HEK293 (cell line): ENCODE data around the gene ZNF365.

Experiments used
- CTCF ChIA-PET: fragments of 350-600 bp; formaldehyde crosslinking; extraction: SDS; loops from one replicate; lab custom pipeline; 2021; ENCODE audit warnings: antibody characterized with exemption; lab: Yijun Ruan, JAX
- POLR2A ChIA-PET: fragments of 300-600 bp; formaldehyde crosslinking; extraction: SDS; loops from one replicate; lab custom pipeline; 2020; ENCODE audit warnings: antibody characterized with exemption, inconsistent platforms; lab: Yijun Ruan, JAX
- H3K27ac ChIP-seq: fragments of 200-500 bp; sonication (Bioruptor generic); 2 replicates; pipeline ENCODE4 v1.5.1; 2014; ENCODE audit warnings: low read depth, low read length, control low read depth, inconsistent platforms; ENCODE audit errors: extremely low read depth
- H3K36me3 ChIP-seq, 2 experiments: fragments of 200-500 bp in 1 of 2; sonication (Bioruptor generic) in 1 of 2; 1 replicate in 1 of 2; 2 replicates in 1 of 2; pipeline ENCODE4 v1.5.1; 2014 to 2017; ENCODE audit warnings: inconsistent platforms in 2 of 2, low read length in 2 of 2; ENCODE audit not compliant: control insufficient read depth in 2 of 2, insufficient read depth in 1 of 2
- H3K4me1 ChIP-seq: fragments of 200-500 bp; sonication (Bioruptor generic); 2 replicates; pipeline ENCODE4 v1.5.1; 2014; ENCODE audit warnings: mild to moderate bottlenecking, low read length, inconsistent platforms; ENCODE audit not compliant: control insufficient read depth, insufficient read depth
- H3K4me3 ChIP-seq: 2 replicates; pipeline ENCODE4 v1.5.1; 2011; ENCODE audit warnings: low read depth, mild to moderate bottlenecking, control low read depth, low read length, moderate library complexity
- H3K9me3 ChIP-seq: fragments of 200-500 bp; sonication (Bioruptor generic); 2 replicates; pipeline ENCODE4 v1.5.1; 2014; ENCODE audit warnings: low read depth, low read length, inconsistent platforms; ENCODE audit not compliant: control insufficient read depth, insufficient read depth
- AEBP2 ChIP-seq: fragments of 450-650 bp; formaldehyde crosslinking; IDR thresholded peaks from 2 replicates; pipeline ENCODE4 v1.5.1; 2016; ENCODE audit warnings: missing biosample characterization, missing genetic modification characterization, borderline replicate concordance
- GLI2 ChIP-seq: fragments of 450-650 bp; formaldehyde crosslinking; IDR thresholded peaks from 2 replicates; pipeline ENCODE4; 2017; ENCODE audit warnings: missing biosample characterization, missing genetic modification characterization, low read depth, borderline replicate concordance
- RBAK ChIP-seq: fragments of 450-650 bp; formaldehyde crosslinking; IDR thresholded peaks from 2 replicates; pipeline ENCODE4 v1.5.1; 2016; ENCODE audit warnings: missing biosample characterization, missing genetic modification characterization
- ZFP41 ChIP-seq: fragments of 450-650 bp; formaldehyde crosslinking; IDR thresholded peaks from 2 replicates; pipeline ENCODE4 v1.5.1; 2016; ENCODE audit warnings: missing biosample characterization, missing genetic modification characterization, borderline replicate concordance
- ZNF114 ChIP-seq: fragments of 450-650 bp; formaldehyde crosslinking; IDR thresholded peaks from 2 replicates; pipeline ENCODE4 v1.5.0; 2017; ENCODE audit warnings: missing biosample characterization, missing genetic modification characterization
- ZNF133 ChIP-seq: fragments of 450-650 bp; formaldehyde crosslinking; IDR thresholded peaks from 2 replicates; pipeline ENCODE4 v1.5.1; 2016; ENCODE audit warnings: missing biosample characterization, missing genetic modification characterization
- ZNF138 ChIP-seq: fragments of 450-650 bp; formaldehyde crosslinking; IDR thresholded peaks from 2 replicates; pipeline ENCODE4 v1.5.1; 2016; ENCODE audit warnings: missing biosample characterization, missing genetic modification characterization, borderline replicate concordance
- ZNF155 ChIP-seq: fragments of 450-650 bp; formaldehyde crosslinking; IDR thresholded peaks from 2 replicates; pipeline ENCODE4 v1.5.1; 2016; ENCODE audit warnings: missing biosample characterization, missing genetic modification characterization
- ZNF157 ChIP-seq: fragments of 450-650 bp; formaldehyde crosslinking; IDR thresholded peaks from 2 replicates; pipeline ENCODE4 v1.5.1; 2016; ENCODE audit warnings: missing biosample characterization, missing genetic modification characterization
- ZNF221 ChIP-seq: fragments of 450-650 bp; formaldehyde crosslinking; IDR thresholded peaks from 2 replicates; pipeline ENCODE4 v1.5.1; 2017; ENCODE audit warnings: missing biosample characterization, missing genetic modification characterization, borderline replicate concordance
- ZNF335 ChIP-seq: fragments of 450-650 bp; formaldehyde crosslinking; conservative IDR thresholded peaks from 2 replicates; pipeline ENCODE4 v1.5.1; 2016; ENCODE audit warnings: missing biosample characterization, missing genetic modification characterization
- ZNF473 ChIP-seq: fragments of 450-650 bp; formaldehyde crosslinking; IDR thresholded peaks from 2 replicates; pipeline ENCODE4 v1.5.1; 2017; ENCODE audit warnings: missing biosample characterization, missing genetic modification characterization
- ZNF677 ChIP-seq: fragments of 450-650 bp; IDR thresholded peaks from 2 replicates; pipeline ENCODE4 v1.5.0; 2018; ENCODE audit warnings: missing biosample characterization, mild to moderate bottlenecking, missing genetic modification characterization, moderate library complexity
- TF ChIP-seq, protein P1 (sequence below): fragments of 450-650 bp; formaldehyde crosslinking; IDR thresholded peaks from 2 replicates; pipeline ENCODE4 v1.5.1; 2016; ENCODE audit warnings: missing biosample characterization, missing genetic modification characterization
- TF ChIP-seq, protein P2 (sequence below): fragments of 450-650 bp; IDR thresholded peaks from 2 replicates; pipeline ENCODE4 v1.5.1; 2018; ENCODE audit warnings: missing biosample characterization, missing genetic modification characterization
- TF ChIP-seq, protein P3 (sequence below): fragments of 450-650 bp; formaldehyde crosslinking; IDR thresholded peaks from 2 replicates; pipeline ENCODE4 v1.5.1; 2017; ENCODE audit warnings: missing biosample characterization, missing genetic modification characterization
- TF ChIP-seq, protein P4 (sequence below): fragments of 450-650 bp; formaldehyde crosslinking; conservative IDR thresholded peaks from 2 replicates; pipeline ENCODE4 v1.5.1; 2016; ENCODE audit warnings: low read depth, missing biosample characterization, missing genetic modification characterization
- TF ChIP-seq, protein P5 (sequence below): fragments of 450-650 bp; formaldehyde crosslinking; IDR thresholded peaks from 2 replicates; pipeline ENCODE4 v1.5.1; 2016; ENCODE audit warnings: missing biosample characterization, missing genetic modification characterization
- TF ChIP-seq, protein P6 (sequence below): fragments of 450-650 bp; formaldehyde crosslinking; IDR thresholded peaks from 2 replicates; pipeline ENCODE4 v1.5.1; 2016; ENCODE audit warnings: missing biosample characterization, missing genetic modification characterization

Gene ZNF365

DNA sequence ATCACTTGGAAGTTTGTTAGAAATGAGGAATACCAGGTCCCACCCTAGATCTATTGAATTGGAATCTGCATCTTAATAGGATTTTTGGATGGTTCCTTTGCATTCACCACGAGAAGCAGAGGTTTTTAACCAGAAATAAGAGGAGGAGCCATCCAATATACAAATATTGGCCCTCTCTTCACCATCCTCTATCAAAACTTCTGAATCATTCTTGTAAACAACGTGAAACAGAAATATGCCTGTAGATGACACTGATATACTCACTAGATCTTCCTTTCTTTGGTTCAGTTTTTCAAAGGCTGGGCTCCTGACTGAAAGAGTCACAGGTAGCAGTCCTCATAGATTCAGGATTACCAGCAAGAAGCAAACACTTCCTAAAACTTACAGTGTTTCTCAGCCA is 39.5 kb downstream of the ZNF365 start:
- no peak overlapping the region for H3K27ac ChIP-seq
- POLR2A ChIA-PET: no interaction called here
- TF ChIP-seq, protein P1, sequence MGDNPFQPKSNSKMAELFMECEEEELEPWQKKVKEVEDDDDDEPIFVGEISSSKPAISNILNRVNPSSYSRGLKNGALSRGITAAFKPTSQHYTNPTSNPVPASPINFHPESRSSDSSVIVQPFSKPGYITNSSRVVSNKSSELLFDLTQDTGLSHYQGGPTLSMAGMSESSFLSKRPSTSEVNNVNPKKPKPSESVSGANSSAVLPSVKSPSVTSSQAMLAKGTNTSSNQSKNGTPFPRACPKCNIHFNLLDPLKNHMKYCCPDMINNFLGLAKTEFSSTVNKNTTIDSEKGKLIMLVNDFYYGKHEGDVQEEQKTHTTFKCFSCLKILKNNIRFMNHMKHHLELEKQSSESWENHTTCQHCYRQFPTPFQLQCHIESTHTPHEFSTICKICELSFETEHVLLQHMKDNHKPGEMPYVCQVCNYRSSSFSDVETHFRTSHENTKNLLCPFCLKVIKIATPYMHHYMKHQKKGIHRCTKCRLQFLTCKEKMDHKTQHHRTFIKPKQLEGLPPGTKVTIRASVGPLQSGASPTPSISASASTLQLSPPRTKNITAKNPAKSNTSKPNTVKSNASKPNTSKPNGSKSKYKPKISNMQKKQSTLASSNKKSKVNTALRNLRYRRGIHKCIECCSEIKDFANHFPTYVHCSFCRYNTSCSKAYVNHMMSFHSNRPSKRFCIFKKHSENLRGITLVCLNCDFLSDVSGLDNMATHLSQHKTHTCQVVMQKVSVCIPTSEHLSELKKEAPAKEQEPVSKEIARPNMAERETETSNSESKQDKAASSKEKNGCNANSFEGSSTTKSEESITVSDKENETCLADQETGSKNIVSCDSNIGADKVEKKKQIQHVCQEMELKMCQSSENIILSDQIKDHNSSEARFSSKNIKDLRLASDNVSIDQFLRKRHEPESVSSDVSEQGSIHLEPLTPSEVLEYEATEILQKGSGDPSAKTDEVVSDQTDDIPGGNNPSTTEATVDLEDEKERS (tag by site-specific recombination): no peak
- TF ChIP-seq ZNF114 (tag by site-specific recombination) (no peak), GLI2 (tag by site-specific recombination) (no peak), ZNF221 (tag by site-specific recombination) (no peak), ZFP41 (tag by site-specific recombination) (no peak), ZNF133 (tag by site-specific recombination) (no peak), ZNF157 (no peak), ZNF138 (tag by site-specific recombination) (no peak)
- TF ChIP-seq, all 188 proteins: peak for 0
- no peaks in the 10 kb centered on the region for H3K4me1 ChIP-seq
- no peaks in the 10 kb centered on the region for H3K9me3 ChIP-seq
- no peak overlapping the region for H3K4me3 ChIP-seq
- CTCF ChIA-PET: interaction anchor here (0.7 to 1.9 kb wide), 7 partner anchors 10 to 165 kb away, joined by 3 to 12 read pairs (median 3); no protein-coding TSS in a partner anchor
- no peaks in the 10 kb centered on the region for H3K36me3 ChIP-seq

- Histone ChIP-seq H3K4me3 (no peak overlapping the region), H3K27ac (no peak overlapping the region), H3K9me3 (no peaks in the 10 kb centered on the region), H3K4me1 (no peaks in the 10 kb centered on the region), H3K36me3 (no peaks in the 10 kb centered on the region)
- ChIA-PET CTCF (interaction anchor here (0.7 to 1.9 kb wide), 7 partner anchors 9 to 166 kb away, joined by 3 to 12 read pairs (median 3); no protein-coding TSS in a partner anchor), POLR2A (no interaction called here)
- TF ChIP-seq RBAK (tag by site-specific recombination) (no peak), ZNF133 (tag by site-specific recombination) (no peak), ZNF473 (no peak), ZNF155 (tag by site-specific recombination) (no peak), AEBP2 (tag by site-specific recombination) (no peak), ZNF677 (tag by site-specific recombination) (no peak), ZNF335 (tag by site-specific recombination) (no peak)
- TF ChIP-seq, protein P2, sequence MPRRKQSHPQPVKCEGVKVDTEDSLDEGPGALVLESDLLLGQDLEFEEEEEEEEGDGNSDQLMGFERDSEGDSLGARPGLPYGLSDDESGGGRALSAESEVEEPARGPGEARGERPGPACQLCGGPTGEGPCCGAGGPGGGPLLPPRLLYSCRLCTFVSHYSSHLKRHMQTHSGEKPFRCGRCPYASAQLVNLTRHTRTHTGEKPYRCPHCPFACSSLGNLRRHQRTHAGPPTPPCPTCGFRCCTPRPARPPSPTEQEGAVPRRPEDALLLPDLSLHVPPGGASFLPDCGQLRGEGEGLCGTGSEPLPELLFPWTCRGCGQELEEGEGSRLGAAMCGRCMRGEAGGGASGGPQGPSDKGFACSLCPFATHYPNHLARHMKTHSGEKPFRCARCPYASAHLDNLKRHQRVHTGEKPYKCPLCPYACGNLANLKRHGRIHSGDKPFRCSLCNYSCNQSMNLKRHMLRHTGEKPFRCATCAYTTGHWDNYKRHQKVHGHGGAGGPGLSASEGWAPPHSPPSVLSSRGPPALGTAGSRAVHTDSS (tag by site-specific recombination): no peak
- TF ChIP-seq, protein P3, sequence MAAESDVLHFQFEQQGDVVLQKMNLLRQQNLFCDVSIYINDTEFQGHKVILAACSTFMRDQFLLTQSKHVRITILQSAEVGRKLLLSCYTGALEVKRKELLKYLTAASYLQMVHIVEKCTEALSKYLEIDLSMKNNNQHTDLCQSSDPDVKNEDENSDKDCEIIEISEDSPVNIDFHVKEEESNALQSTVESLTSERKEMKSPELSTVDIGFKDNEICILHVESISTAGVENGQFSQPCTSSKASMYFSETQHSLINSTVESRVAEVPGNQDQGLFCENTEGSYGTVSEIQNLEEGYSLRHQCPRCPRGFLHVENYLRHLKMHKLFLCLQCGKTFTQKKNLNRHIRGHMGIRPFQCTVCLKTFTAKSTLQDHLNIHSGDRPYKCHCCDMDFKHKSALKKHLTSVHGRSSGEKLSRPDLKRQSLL (tag by site-specific recombination): no peak
- TF ChIP-seq, protein P4, sequence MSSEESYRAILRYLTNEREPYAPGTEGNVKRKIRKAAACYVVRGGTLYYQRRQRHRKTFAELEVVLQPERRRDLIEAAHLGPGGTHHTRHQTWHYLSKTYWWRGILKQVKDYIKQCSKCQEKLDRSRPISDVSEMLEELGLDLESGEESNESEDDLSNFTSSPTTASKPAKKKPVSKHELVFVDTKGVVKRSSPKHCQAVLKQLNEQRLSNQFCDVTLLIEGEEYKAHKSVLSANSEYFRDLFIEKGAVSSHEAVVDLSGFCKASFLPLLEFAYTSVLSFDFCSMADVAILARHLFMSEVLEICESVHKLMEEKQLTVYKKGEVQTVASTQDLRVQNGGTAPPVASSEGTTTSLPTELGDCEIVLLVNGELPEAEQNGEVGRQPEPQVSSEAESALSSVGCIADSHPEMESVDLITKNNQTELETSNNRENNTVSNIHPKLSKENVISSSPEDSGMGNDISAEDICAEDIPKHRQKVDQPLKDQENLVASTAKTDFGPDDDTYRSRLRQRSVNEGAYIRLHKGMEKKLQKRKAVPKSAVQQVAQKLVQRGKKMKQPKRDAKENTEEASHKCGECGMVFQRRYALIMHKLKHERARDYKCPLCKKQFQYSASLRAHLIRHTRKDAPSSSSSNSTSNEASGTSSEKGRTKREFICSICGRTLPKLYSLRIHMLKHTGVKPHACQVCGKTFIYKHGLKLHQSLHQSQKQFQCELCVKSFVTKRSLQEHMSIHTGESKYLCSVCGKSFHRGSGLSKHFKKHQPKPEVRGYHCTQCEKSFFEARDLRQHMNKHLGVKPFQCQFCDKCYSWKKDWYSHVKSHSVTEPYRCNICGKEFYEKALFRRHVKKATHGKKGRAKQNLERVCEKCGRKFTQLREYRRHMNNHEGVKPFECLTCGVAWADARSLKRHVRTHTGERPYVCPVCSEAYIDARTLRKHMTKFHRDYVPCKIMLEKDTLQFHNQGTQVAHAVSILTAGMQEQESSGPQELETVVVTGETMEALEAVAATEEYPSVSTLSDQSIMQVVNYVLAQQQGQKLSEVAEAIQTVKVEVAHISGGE (tag by site-specific recombination): no peak
- TF ChIP-seq, protein P5, sequence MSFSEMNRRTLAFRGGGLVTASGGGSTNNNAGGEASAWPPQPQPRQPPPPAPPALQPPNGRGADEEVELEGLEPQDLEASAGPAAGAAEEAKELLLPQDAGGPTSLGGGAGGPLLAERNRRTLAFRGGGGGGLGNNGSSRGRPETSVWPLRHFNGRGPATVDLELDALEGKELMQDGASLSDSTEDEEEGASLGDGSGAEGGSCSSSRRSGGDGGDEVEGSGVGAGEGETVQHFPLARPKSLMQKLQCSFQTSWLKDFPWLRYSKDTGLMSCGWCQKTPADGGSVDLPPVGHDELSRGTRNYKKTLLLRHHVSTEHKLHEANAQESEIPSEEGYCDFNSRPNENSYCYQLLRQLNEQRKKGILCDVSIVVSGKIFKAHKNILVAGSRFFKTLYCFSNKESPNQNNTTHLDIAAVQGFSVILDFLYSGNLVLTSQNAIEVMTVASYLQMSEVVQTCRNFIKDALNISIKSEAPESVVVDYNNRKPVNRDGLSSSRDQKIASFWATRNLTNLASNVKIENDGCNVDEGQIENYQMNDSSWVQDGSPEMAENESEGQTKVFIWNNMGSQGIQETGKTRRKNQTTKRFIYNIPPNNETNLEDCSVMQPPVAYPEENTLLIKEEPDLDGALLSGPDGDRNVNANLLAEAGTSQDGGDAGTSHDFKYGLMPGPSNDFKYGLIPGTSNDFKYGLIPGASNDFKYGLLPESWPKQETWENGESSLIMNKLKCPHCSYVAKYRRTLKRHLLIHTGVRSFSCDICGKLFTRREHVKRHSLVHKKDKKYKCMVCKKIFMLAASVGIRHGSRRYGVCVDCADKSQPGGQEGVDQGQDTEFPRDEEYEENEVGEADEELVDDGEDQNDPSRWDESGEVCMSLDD: no peak
- TF ChIP-seq, protein P6, sequence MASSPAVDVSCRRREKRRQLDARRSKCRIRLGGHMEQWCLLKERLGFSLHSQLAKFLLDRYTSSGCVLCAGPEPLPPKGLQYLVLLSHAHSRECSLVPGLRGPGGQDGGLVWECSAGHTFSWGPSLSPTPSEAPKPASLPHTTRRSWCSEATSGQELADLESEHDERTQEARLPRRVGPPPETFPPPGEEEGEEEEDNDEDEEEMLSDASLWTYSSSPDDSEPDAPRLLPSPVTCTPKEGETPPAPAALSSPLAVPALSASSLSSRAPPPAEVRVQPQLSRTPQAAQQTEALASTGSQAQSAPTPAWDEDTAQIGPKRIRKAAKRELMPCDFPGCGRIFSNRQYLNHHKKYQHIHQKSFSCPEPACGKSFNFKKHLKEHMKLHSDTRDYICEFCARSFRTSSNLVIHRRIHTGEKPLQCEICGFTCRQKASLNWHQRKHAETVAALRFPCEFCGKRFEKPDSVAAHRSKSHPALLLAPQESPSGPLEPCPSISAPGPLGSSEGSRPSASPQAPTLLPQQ: no peak
These were observed 40.2 kb downstream of the ZNF365 start for GRCh38 chr10:62414359-62414758.
